Mesendoderm (in vitro differentiated cells): ENCODE results near the gene TRPV5.

Experiments
- DNase-seq: peaks from one replicate; pipeline ENCODE4 v3.0.0; 2013
- H2AK5ac ChIP-seq: 2 replicates; pipeline ENCODE4 v1.6.1; 2013; ENCODE audit warnings: low read length, inconsistent platforms
- H2BK120ac ChIP-seq: 2 replicates; pipeline ENCODE4 v1.6.1; 2013; ENCODE audit warnings: low read depth, mild to moderate bottlenecking, low read length, moderate library complexity, mixed read lengths
- H2BK15ac ChIP-seq: replicated peaks from 2 replicates; pipeline ENCODE4 v1.6.1; 2013; ENCODE audit warnings: low read depth, mild to moderate bottlenecking, moderate library complexity
- H2BK5ac ChIP-seq: 2 replicates; pipeline ENCODE4 v1.6.1; 2013; ENCODE audit warnings: low read length, inconsistent platforms
- H3K18ac ChIP-seq: 2 replicates; pipeline ENCODE4 v1.6.1; 2013; ENCODE audit warnings: mild to moderate bottlenecking, low read length, mixed read lengths
- H3K23ac ChIP-seq: one replicate; pipeline ENCODE4 v1.6.1; 2013; ENCODE audit warnings: low read length
- H3K27ac ChIP-seq: 2 replicates; pipeline ENCODE4 v1.5.1; 2013; ENCODE audit warnings: low read depth, mild to moderate bottlenecking, inconsistent platforms, low read length, moderate library complexity
- H3K27me3 ChIP-seq: 2 replicates; pipeline ENCODE4 v1.6.1; 2013; ENCODE audit warnings: low read length, control low read depth, mild to moderate bottlenecking, inconsistent platforms; ENCODE audit not compliant: insufficient read depth, poor library complexity
- H3K36me3 ChIP-seq: 2 replicates; pipeline ENCODE4 v1.6.1; 2013; ENCODE audit warnings: low read length, inconsistent platforms; ENCODE audit not compliant: control insufficient read depth, insufficient read depth
- H3K4ac ChIP-seq: one replicate; pipeline ENCODE4 v1.6.1; 2013; ENCODE audit warnings: low read depth, mild to moderate bottlenecking, low read length, moderate library complexity
- H3K4me1 ChIP-seq: 2 replicates; pipeline ENCODE4 v1.6.1; 2013; ENCODE audit warnings: low read depth, low read length, inconsistent platforms; ENCODE audit not compliant: control insufficient read depth
- H3K4me2 ChIP-seq: 2 replicates; pipeline ENCODE4 v1.6.1; 2013; ENCODE audit warnings: low read length
- H3K4me3 ChIP-seq: 2 replicates; pipeline ENCODE4 v1.5.1; 2013; ENCODE audit warnings: mild to moderate bottlenecking, low read length
- H3K56ac ChIP-seq: one replicate; pipeline ENCODE4 v1.6.1; 2013; ENCODE audit warnings: low read length
- H3K79me1 ChIP-seq: 2 replicates; pipeline ENCODE4 v1.6.1; 2013; ENCODE audit warnings: low read length, inconsistent platforms
- H3K79me2 ChIP-seq: 2 replicates; pipeline ENCODE4 v1.6.1; 2013; ENCODE audit warnings: mild to moderate bottlenecking, low read length; ENCODE audit not compliant: control insufficient read depth, insufficient read depth
- H3K9ac ChIP-seq: 2 replicates; pipeline ENCODE4 v1.6.1; 2013; ENCODE audit warnings: low read length, inconsistent platforms
- H4K5ac ChIP-seq: one replicate; pipeline ENCODE4 v1.6.1; 2013; ENCODE audit warnings: low read length
- H4K8ac ChIP-seq: one replicate; pipeline ENCODE4 v1.6.1; 2013; ENCODE audit warnings: low read depth, mild to moderate bottlenecking, control low read depth, low read length, moderate library complexity
- WGBS: extraction: QIAGEN DNeasy Blood & Tissue Kit; methylation state at CpG from one replicate; pipeline ENCODE4 v1.1.7; 2013; ENCODE audit warnings: low lambda C conversion rate, missing lambda C conversion rate; ENCODE audit not compliant: insufficient coverage; ENCODE audit errors: extremely low coverage; 5-methylcytosine and 5-hydroxymethylcytosine counted together

The TRPV5 gene

GRCh38 chr7:142896151-142896550 is 37.4 kb downstream of the TRPV5 start:
- no peaks in the 10 kb centered on the region for H3K36me3 ChIP-seq
- H3K27me3 ChIP-seq: no peaks in the 10 kb centered on the region
- H3K9ac ChIP-seq: no peak overlapping the region
- no peak for DNase-seq
- H3K4me2 ChIP-seq: no peak overlapping the region
- H3K27ac ChIP-seq: no peak overlapping the region
- no peaks in the 10 kb centered on the region for H3K79me2 ChIP-seq
- no peak overlapping the region for H2BK15ac ChIP-seq
- no peak overlapping the region for H3K4ac ChIP-seq
- no peak overlapping the region for H4K8ac ChIP-seq
- no peaks in the 10 kb centered on the region for H3K79me1 ChIP-seq
- H3K56ac ChIP-seq: no peak overlapping the region
- H2BK120ac ChIP-seq: no peak overlapping the region
- no peak overlapping the region for H3K4me3 ChIP-seq
- H2AK5ac ChIP-seq: no peak overlapping the region
- H3K23ac ChIP-seq: no peak overlapping the region
- H3K18ac ChIP-seq: no peak overlapping the region
- H2BK5ac ChIP-seq: no peak overlapping the region
- no CpG with 5 or more reads among the region's 3 CpGs for WGBS
- peaks cover 3% of the 10 kb centered on the region for H3K4me1 ChIP-seq
- no peak overlapping the region for H4K5ac ChIP-seq

GRCh38 chr7:142894985-142895593 is 38.5 kb downstream of the TRPV5 start:
- no peak overlapping the region for H3K56ac ChIP-seq
- no peak overlapping the region for H3K4ac ChIP-seq
- DNase-seq: no peak
- WGBS: no CpG with 5 or more reads among the region's 6 CpGs
- peaks cover 3% of the 10 kb centered on the region for H3K4me1 ChIP-seq
- no peak overlapping the region for H3K18ac ChIP-seq
- no peak overlapping the region for H4K8ac ChIP-seq
- H4K5ac ChIP-seq: no peak overlapping the region
- no peak overlapping the region for H3K4me2 ChIP-seq
- no peaks in the 10 kb centered on the region for H3K79me2 ChIP-seq
- H3K23ac ChIP-seq: no peak overlapping the region
- no peak overlapping the region for H2BK15ac ChIP-seq
- H2BK5ac ChIP-seq: no peak overlapping the region
- H3K36me3 ChIP-seq: no peaks in the 10 kb centered on the region
- no peaks in the 10 kb centered on the region for H3K79me1 ChIP-seq
- no peak overlapping the region for H2AK5ac ChIP-seq
- H3K27ac ChIP-seq: no peak overlapping the region
- H3K27me3 ChIP-seq: no peaks in the 10 kb centered on the region
- no peak overlapping the region for H3K9ac ChIP-seq
- no peak overlapping the region for H3K4me3 ChIP-seq
- no peak overlapping the region for H2BK120ac ChIP-seq

GRCh38 chr7:142894112-142894984 is 39.2 kb downstream of the TRPV5 start:
- no peak overlapping the region for H3K9ac ChIP-seq
- no peak overlapping the region for H3K56ac ChIP-seq
- no peak overlapping the region for H3K18ac ChIP-seq
- no peaks in the 10 kb centered on the region for H3K79me2 ChIP-seq
- peaks cover 3% of the 10 kb centered on the region for H3K4me1 ChIP-seq
- no peak overlapping the region for H3K4me2 ChIP-seq
- no peak overlapping the region for H4K8ac ChIP-seq
- H3K36me3 ChIP-seq: no peaks in the 10 kb centered on the region
- no CpG with 5 or more reads among the region's 12 CpGs for WGBS
- no peak overlapping the region for H2AK5ac ChIP-seq
- no peak overlapping the region for H2BK120ac ChIP-seq
- H4K5ac ChIP-seq: no peak overlapping the region
- H3K23ac ChIP-seq: no peak overlapping the region
- no peaks in the 10 kb centered on the region for H3K79me1 ChIP-seq
- no peak overlapping the region for H2BK5ac ChIP-seq
- no peak for DNase-seq
- H2BK15ac ChIP-seq: no peak overlapping the region
- no peak overlapping the region for H3K27ac ChIP-seq
- no peak overlapping the region for H3K4ac ChIP-seq
- H3K27me3 ChIP-seq: no peaks in the 10 kb centered on the region
- H3K4me3 ChIP-seq: no peak overlapping the region

GRCh38 chr7:142892951-142893350 is 40.6 kb downstream of the TRPV5 start:
- no peak overlapping the region for H3K23ac ChIP-seq
- no peak for DNase-seq
- H2BK15ac ChIP-seq: no peak overlapping the region
- H3K79me1 ChIP-seq: no peaks in the 10 kb centered on the region
- no peak overlapping the region for H4K8ac ChIP-seq
- H3K36me3 ChIP-seq: no peaks in the 10 kb centered on the region
- H3K4me3 ChIP-seq: no peak overlapping the region
- H2BK120ac ChIP-seq: no peak overlapping the region
- H3K27ac ChIP-seq: no peak overlapping the region
- no peak overlapping the region for H3K9ac ChIP-seq
- H4K5ac ChIP-seq: no peak overlapping the region
- H2BK5ac ChIP-seq: no peak overlapping the region
- H3K4me1 ChIP-seq: no peaks in the 10 kb centered on the region
- no peak overlapping the region for H3K56ac ChIP-seq
- no peak overlapping the region for H3K4ac ChIP-seq
- no peak overlapping the region for H3K4me2 ChIP-seq
- WGBS: no CpG with 5 or more reads among the region's 5 CpGs
- H3K18ac ChIP-seq: no peak overlapping the region
- H3K79me2 ChIP-seq: no peaks in the 10 kb centered on the region
- H3K27me3 ChIP-seq: no peaks in the 10 kb centered on the region
- H2AK5ac ChIP-seq: no peak overlapping the region

DNA sequence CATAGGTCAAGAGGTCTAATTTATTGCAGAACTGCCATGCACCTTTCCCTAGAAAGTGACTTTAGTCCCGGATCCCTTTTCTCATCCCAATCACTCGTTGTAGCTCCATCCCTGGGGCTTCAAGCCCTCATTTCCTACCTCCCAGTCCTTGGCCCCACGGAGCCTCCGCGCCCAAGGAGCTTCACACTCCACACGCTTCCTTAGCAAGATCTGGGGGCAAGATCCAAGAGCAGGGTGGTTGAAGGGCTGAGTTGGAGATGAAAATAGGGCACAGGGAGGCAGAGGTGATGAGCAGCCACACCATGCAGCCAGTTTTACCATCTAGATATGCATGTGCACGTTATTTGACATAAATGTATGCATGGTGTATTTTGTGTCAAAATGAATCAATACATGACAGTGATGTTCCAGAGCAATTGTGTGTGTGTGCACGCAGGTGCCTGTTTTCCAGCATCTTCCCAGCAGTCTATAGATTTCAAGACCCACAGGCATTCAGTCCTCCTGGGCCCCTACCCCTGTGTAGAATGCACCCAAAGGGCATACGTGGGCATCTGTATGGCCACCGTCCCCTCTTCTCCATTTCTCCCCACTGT is 42.0 kb downstream of the TRPV5 start:
- Histone ChIP-seq H2AK5ac (no peak overlapping the region), H3K18ac (no peak overlapping the region), H3K4me2 (no peak overlapping the region), H2BK120ac (no peak overlapping the region), H3K4me3 (no peak overlapping the region), H4K5ac (no peak overlapping the region), H3K27me3 (no peaks in the 10 kb centered on the region), H2BK15ac (no peak overlapping the region), H3K4me1 (no peaks in the 10 kb centered on the region), H3K79me2 (no peaks in the 10 kb centered on the region), H3K36me3 (no peaks in the 10 kb centered on the region), H3K27ac (no peak overlapping the region), H3K23ac (no peak overlapping the region), H3K56ac (no peak overlapping the region), H2BK5ac (no peak overlapping the region), H3K79me1 (no peaks in the 10 kb centered on the region), H3K4ac (no peak overlapping the region), H3K9ac (no peak overlapping the region), H4K8ac (no peak overlapping the region)
- DNase-seq: no peak
- no CpG with 5 or more reads among the region's 10 CpGs for WGBS
